ENCODE results near the gene TOMM20.

GRCh38 chr1:235088907-235089306, 39.7 kb downstream of the TOMM20 start:
- TF ChIP-seq CTCF (tag by site-specific recombination; IDR thresholded peaks at IDR 0.05) (no peak), ZNF768 (tag by site-specific recombination; IDR thresholded peaks at IDR 0.05) (no peak), ZNF549 (tag by site-specific recombination; IDR thresholded peaks at IDR 0.05) (no peak)
